Measurements from ENCODE around the gene FYCO1.
A peak's percentile ranks its signal among the peaks of the same experiment; 100 is the strongest.

The FYCO1 gene

DNA sequence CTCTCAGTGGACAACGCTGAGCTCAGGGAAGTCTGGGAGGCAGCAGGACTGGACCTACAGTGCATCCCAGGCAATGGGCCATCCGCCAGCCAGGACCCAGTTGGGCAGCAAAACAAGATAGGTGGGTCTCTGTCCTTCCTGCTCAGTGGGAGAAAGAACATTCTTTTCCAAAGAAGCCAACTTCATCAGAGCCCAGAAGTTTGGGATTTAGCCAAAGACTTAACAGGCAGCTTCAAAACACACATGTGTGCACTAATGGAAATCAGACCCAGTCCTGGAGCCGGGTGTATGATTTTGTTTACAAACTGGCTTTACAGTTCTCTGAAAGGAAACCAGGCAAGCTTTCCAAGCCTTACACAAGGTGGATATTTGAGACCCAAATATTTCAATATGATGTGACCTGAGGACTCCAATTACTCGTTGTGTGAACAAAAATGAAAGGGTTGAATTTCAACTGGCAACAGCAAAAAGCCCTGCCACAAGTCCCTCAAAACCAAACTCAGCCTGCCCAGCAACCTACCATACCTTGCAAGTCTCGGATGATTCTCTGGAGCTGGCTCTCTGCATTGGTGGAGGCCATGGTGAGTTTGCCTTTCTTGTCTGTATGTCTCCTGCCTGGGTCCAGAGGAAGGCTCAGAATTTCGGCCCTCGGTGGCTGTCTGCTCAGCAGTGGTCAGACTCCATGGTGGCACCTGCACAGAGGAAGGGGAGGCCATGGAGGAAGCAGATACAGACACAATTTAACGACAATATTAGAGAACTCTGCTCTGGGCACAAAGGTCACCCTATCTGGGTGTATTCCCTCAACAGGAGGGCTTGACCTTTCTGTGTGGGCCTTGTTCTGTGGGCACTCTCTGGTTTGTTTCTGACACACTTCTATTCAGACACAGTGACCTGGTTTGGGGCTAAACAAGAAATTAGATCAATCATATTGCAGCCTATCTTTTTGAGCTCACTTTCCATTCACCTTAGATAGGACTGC lies 11.0 kb downstream of the FYCO1 start:
- no peak for DNase-seq (ENCODE audit: low read depth)

- no peak for DNase-seq (ENCODE audit: low read depth)
Measured at GRCh38 chr3:45983770-45984169, 11.9 kb downstream of the FYCO1 start.

- DNase-seq (ENCODE audit: low read depth) = no peak
Measured at GRCh38 chr3:45981346-45982074, 14.1 kb downstream of the FYCO1 start.

GRCh38 chr3:45980819-45981218 lies 14.8 kb downstream of the FYCO1 start:
- DNase-seq (ENCODE audit: low read depth) = no peak

DNA sequence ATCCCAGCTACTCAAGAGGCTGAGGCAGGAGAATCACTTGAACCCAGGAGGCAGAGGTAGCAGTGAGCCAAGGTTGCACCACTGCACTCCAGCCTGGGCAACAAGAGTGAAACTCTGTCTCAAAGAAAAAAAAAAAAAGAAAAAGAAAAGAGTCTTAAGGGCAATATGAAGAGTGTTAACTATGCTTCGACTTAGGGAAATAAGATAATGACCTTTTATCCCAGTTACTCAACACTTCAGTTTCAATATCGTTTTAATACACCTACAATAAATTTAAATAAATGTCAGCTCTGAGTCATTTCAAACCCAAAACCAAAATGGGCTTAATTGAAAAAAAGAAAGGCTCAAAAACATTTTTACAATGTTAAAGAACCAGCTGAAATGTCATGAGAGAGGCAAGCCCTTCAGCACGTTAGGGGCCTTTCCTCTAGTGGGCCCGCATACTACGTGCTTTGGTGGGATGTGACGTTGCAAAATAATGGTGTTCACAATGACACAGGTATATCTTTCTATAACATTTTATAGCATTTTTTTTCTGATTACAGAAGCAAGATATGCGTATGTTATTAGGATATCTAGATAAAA lies 15.3 kb downstream of the FYCO1 start:
- no peak for DNase-seq (ENCODE audit: low read depth)

DNA sequence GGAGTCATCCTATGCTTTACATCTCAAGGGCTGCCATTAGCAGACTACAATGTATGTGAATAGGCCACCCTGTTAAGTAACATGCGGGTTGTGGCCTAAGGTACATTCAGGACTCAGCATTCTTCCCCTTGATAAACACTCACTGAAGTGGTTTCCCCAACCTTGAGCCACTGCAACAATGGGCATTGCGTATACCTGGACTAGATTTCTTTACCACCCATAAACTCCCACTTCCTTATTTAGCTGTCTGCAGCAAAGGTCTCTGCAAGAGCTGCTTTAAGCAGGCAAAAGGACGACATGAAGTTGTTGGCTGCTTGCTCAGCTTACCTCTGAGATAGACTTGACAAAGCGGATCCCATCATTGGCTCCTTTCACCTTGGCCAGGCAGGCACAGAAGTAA lies 16.2 kb downstream of the FYCO1 start:
- DNase-seq (ENCODE audit: low read depth) = no peak

- no peak for DNase-seq (ENCODE audit: low read depth)
Measured at GRCh38 chr3:45978006-45978761, 17.4 kb downstream of the FYCO1 start.

- no peak for DNase-seq (ENCODE audit: low read depth)
Measured at GRCh38 chr3:45976191-45977091, 19.2 kb downstream of the FYCO1 start.

GRCh38 chr3:45975686-45976085 lies 19.9 kb downstream of the FYCO1 start:
- no peak for DNase-seq (ENCODE audit: low read depth)

DNA sequence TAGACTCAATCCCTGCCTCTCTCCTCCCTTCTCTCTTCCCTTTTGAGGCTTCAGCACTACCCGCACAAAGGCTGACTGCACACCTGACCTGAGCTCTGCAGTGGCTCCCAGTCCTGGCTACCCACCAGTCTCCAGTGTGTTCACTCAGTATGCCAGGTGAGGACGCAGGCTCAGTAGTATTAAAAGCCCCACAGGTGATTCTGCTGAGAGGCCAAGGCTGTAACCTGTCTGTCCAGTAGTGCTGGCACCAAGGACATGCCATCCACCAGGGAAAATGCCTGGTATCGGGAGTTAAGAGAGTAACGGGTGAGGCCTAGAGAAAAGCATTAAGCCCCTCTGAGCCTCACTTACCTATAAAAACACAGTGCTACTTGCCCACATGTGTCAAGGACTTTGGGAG lies 20.9 kb downstream of the FYCO1 start:
- no peak for DNase-seq (ENCODE audit: low read depth)

DNA sequence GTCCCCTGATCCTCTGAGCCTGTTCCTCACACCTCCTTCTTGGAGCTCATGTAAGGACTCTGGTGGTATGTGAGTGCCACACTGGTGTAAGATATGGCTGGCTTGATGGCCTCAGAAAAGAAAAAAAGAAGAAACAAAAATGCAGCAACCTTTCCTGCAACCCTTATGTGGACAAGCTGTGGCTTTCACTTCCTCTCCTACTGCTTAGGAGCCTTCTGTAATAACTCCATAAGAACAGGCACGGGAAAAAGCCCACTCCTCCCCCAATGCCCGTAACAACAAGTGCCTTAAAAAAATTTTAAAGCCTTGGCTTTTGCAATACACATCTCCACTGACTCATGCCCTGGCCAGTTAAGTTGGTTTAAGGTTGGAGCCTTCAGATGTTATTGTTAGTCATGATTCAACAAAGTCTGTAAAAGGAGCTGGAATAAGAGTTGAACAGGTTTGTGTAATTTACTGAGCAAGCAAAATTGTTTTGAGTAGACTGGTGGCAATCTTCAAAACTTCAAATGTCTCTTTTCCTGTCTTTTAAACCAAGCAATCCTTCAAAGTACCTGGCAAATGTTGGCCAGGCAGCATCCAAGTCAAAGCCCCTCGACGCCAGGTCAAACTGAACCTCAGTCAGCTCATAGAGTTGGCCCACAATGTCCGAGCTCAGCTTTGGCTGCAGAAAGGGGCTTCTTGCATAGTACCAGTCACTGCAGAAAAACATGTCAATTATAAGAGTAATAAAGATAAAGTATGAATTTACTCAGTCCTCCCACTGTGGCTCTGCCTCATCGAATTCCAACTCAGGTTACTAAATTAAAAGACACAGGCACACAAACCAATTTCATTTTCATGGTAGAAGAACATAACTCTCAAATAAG lies 22.9 kb downstream of the FYCO1 start:
- DNase-seq (ENCODE audit: low read depth) = peak; percentile 51

DNA sequence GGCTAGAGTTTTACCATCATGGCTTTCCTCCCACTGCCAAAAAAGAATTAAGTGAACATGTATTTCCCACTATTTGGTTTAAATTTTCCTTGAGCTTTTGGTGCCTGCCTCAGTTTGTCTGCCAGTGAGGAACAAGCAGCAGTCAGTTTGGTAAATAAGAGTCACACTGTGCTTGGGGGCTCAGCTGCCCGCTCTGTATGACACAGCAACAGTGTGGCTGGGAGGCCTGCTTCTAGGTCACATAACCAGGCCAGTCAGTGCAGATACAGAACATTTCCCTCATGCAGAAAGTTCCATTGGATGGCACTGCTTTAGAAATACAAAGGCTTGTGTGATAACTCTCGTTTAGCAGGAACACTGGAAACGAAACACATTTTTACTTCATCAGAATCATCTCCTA lies 25.7 kb downstream of the FYCO1 start:
- no peak for DNase-seq (ENCODE audit: low read depth)

- no peak for DNase-seq (ENCODE audit: low read depth)
Measured at GRCh38 chr3:45969116-45969515, 26.5 kb downstream of the FYCO1 start.

DNA sequence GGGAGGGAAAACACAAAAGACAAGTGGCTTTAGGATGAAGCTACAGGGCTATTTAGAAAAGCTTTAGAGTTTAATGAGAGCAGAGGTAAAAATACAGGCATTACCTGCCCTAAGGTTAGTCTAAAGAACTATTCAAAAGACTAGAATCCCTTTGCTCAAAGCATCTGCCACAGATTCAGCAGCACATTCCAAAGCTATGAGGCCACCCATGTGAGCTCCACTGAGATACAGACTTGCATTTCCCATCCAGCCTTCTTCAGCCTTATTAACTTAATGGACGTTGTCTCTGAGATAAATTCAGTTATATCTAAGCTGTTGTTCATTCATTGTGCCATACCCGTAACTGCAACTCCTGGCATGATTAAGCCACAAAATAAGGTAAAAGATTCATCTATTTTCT lies 26.9 kb downstream of the FYCO1 start:
- DNase-seq (ENCODE audit: low read depth) = no peak

GRCh38 chr3:45968149-45968548 lies 27.5 kb downstream of the FYCO1 start:
- no peak for DNase-seq (ENCODE audit: low read depth)

GRCh38 chr3:45967724-45968123 lies 27.9 kb downstream of the FYCO1 start:
- DNase-seq (ENCODE audit: low read depth) = no peak

GRCh38 chr3:45966950-45967640 lies 28.5 kb downstream of the FYCO1 start:
- DNase-seq (ENCODE audit: low read depth) = no peak

DNA sequence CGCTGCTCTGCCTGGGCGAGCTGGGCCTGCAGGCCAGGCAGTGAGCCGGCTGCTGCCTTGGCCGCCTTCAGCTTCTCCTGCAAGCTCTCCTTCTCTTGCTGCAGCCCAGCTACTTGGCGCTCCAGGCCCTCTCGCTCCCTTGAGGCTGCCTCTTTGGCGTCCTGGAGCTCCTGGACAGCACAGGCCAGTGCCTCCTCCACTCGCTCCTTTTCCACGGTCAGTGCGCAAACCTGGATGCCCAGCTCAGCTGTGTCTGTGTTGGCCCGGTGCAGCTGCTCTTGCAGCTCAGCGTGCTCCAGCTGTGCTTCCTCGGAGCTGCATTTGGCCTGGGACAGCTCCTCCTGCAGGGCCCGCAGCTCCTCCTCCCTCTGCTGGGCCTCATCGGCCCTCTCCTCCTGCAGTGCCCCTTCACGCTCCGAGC lies 29.2 kb downstream of the FYCO1 start:
- DNase-seq (ENCODE audit: low read depth) = no peak

- no peak for DNase-seq (ENCODE audit: low read depth)
Measured at GRCh38 chr3:45965653-45966052, 30.0 kb downstream of the FYCO1 start.

Measured in HS-27A (cell line).